SK-N-SH treated with all-trans-retinoic acid at 6 μM for 48 hours (cell line): ENCODE measurements around the gene AGO1.
"Not testable (repeated sequence)": the region's sequence is repeated elsewhere in the genome, so short reads cannot be mapped to it uniquely, and the experiment has no call there.

Experiments used
- ATAC-seq: fragments of 200-7000 bp; cut with Tn5 transposase; 3 replicates; pipeline ENCODE4 v1.9.1; 2020; ENCODE audit warnings: mild to moderate bottlenecking, moderate library complexity
- BACH2 ChIP-seq: fragments of 250-450 bp; sonication (Bioruptor Pico); IDR thresholded peaks from 2 replicates; pipeline ENCODE4 v1.9.0; 2021; ENCODE audit warnings: mild to moderate bottlenecking, borderline replicate concordance
- CREB5 ChIP-seq: fragments of 250-450 bp; sonication (Bioruptor Pico); IDR thresholded peaks from 2 replicates; pipeline ENCODE4 v1.5.1; 2020; ENCODE audit warnings: low read depth, mild to moderate bottlenecking, moderate library complexity
- CSDC2 ChIP-seq: fragments of 250-450 bp; sonication (Bioruptor Pico); IDR thresholded peaks from 2 replicates; pipeline ENCODE4 v1.5.0; 2020; ENCODE audit warnings: mild to moderate bottlenecking, moderate library complexity
- ESRRG ChIP-seq: fragments of 250-450 bp; sonication (Bioruptor Pico); IDR thresholded peaks from 2 replicates; pipeline ENCODE4 v1.6.1; 2021; ENCODE audit warnings: mild to moderate bottlenecking
- GLIS3 ChIP-seq: fragments of 250-450 bp; sonication (Bioruptor Pico); IDR thresholded peaks from 2 replicates; pipeline ENCODE4 v1.5.0; 2020; ENCODE audit warnings: mild to moderate bottlenecking, moderate library complexity
- OSR1 ChIP-seq: fragments of 250-450 bp; sonication (Bioruptor Pico); IDR thresholded peaks from 2 replicates; pipeline ENCODE4 v1.8.0; 2022; ENCODE audit warnings: moderate library complexity, mild to moderate bottlenecking, inconsistent platforms
- POU6F1 ChIP-seq: fragments of 250-450 bp; sonication (Bioruptor Pico); IDR thresholded peaks from 2 replicates; pipeline ENCODE4 v1.8.0; 2021; ENCODE audit warnings: low read depth, mild to moderate bottlenecking, moderate library complexity, borderline replicate concordance
- PPARA ChIP-seq: fragments of 250-450 bp; sonication (Bioruptor Pico); IDR thresholded peaks from 2 replicates; pipeline ENCODE4 v1.5.0; 2020; ENCODE audit warnings: mild to moderate bottlenecking, borderline replicate concordance
- RARB ChIP-seq: fragments of 250-450 bp; sonication (Bioruptor Pico); IDR thresholded peaks from 2 replicates; pipeline ENCODE4 v1.8.0; 2021; ENCODE audit warnings: mild to moderate bottlenecking, moderate library complexity
- SNAI2 ChIP-seq: fragments of 250-450 bp; sonication (Bioruptor Pico); IDR thresholded peaks from 2 replicates; pipeline ENCODE4 v1.5.0; 2020; ENCODE audit warnings: mild to moderate bottlenecking, moderate library complexity
- TCF4 ChIP-seq: fragments of 250-450 bp; sonication (Bioruptor Pico); IDR thresholded peaks from 2 replicates; pipeline ENCODE4 v1.8.0; 2021; ENCODE audit warnings: mild to moderate bottlenecking, moderate library complexity, borderline replicate concordance
- ZC3H10 ChIP-seq: fragments of 250-450 bp; sonication (Bioruptor Pico); IDR thresholded peaks from 2 replicates; pipeline ENCODE4 v1.5.1; 2021; ENCODE audit warnings: mild to moderate bottlenecking, moderate library complexity
- ZFP30 ChIP-seq: fragments of 450-650 bp; formaldehyde crosslinking; IDR thresholded peaks from 2 replicates; pipeline ENCODE4 v1.5.0; 2022; ENCODE audit warnings: mild to moderate bottlenecking, moderate library complexity
- ZNF70 ChIP-seq: fragments of 450-650 bp; formaldehyde crosslinking; IDR thresholded peaks from 2 replicates; pipeline ENCODE4 v1.5.0; 2020; ENCODE audit warnings: mild to moderate bottlenecking, moderate library complexity
- ZNF8 ChIP-seq: fragments of 450-650 bp; formaldehyde crosslinking; IDR thresholded peaks from 2 replicates; pipeline ENCODE4 v1.5.0; 2020; ENCODE audit warnings: mild to moderate bottlenecking, moderate library complexity
- TF ChIP-seq, protein P1 (sequence below): fragments of 250-450 bp; sonication (Bioruptor Pico); IDR thresholded peaks from 2 replicates; pipeline ENCODE4 v1.5.1; 2021; ENCODE audit warnings: mild to moderate bottlenecking, moderate library complexity
- TF ChIP-seq, protein P2 (sequence below): fragments of 250-450 bp; sonication (Bioruptor Pico); IDR thresholded peaks from 2 replicates; pipeline ENCODE4 v1.8.0; 2020; ENCODE audit warnings: mild to moderate bottlenecking, moderate library complexity, borderline replicate concordance

Gene AGO1

GRCh38 chr1:35971601-35972000 is 88.6 kb downstream of the AGO1 start (continued):
- TF ChIP-seq POU6F1 (CRISPR knock-in tag) (no peak), RARB (CRISPR knock-in tag) (no peak), PPARA (CRISPR knock-in tag) (no peak), ZC3H10 (CRISPR knock-in tag) (no peak)
- TF ChIP-seq, protein P1, sequence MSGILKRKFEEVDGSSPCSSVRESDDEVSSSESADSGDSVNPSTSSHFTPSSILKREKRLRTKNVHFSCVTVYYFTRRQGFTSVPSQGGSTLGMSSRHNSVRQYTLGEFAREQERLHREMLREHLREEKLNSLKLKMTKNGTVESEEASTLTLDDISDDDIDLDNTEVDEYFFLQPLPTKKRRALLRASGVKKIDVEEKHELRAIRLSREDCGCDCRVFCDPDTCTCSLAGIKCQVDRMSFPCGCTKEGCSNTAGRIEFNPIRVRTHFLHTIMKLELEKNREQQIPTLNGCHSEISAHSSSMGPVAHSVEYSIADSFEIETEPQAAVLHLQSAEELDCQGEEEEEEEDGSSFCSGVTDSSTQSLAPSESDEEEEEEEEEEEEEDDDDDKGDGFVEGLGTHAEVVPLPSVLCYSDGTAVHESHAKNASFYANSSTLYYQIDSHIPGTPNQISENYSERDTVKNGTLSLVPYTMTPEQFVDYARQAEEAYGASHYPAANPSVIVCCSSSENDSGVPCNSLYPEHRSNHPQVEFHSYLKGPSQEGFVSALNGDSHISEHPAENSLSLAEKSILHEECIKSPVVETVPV, result no peak

GRCh38 chr1:35972631-35973030 is 89.6 kb downstream of the AGO1 start:
- not testable (repeated sequence) for ATAC-seq

DNA sequence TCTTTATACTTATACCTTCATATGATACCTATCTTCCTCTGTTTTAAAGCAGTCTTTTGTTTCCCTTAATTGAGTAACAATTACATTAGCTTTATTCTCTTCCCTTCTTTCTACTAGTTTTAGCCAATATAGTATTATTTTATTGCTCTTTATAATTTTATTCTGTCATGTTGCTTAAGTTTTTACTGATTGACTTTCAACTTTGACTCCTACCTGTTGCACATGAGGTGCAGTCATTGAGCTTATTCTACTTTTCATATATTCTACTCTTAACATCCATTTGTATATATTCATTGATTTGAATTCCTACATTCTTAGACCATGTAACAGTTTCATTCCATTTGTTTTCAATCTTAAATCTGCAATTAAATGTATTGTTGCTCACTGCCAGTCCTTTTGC is 97.1 kb downstream of the AGO1 start:
- ATAC-seq, result no peak
- TF ChIP-seq PPARA (CRISPR knock-in tag) (no peak), ESRRG (CRISPR knock-in tag) (no peak), RARB (CRISPR knock-in tag) (no peak), CSDC2 (CRISPR knock-in tag) (no peak), ZNF8 (CRISPR knock-in tag) (no peak), BACH2 (no peak), GLIS3 (CRISPR knock-in tag) (no peak), CREB5 (CRISPR knock-in tag) (no peak), TCF4 (CRISPR knock-in tag) (no peak), ZC3H10 (CRISPR knock-in tag) (no peak), POU6F1 (CRISPR knock-in tag) (no peak), SNAI2 (CRISPR knock-in tag) (no peak), OSR1 (CRISPR knock-in tag) (no peak), ZFP30 (no peak), ZNF70 (CRISPR knock-in tag) (no peak)
- TF ChIP-seq, protein P2, sequence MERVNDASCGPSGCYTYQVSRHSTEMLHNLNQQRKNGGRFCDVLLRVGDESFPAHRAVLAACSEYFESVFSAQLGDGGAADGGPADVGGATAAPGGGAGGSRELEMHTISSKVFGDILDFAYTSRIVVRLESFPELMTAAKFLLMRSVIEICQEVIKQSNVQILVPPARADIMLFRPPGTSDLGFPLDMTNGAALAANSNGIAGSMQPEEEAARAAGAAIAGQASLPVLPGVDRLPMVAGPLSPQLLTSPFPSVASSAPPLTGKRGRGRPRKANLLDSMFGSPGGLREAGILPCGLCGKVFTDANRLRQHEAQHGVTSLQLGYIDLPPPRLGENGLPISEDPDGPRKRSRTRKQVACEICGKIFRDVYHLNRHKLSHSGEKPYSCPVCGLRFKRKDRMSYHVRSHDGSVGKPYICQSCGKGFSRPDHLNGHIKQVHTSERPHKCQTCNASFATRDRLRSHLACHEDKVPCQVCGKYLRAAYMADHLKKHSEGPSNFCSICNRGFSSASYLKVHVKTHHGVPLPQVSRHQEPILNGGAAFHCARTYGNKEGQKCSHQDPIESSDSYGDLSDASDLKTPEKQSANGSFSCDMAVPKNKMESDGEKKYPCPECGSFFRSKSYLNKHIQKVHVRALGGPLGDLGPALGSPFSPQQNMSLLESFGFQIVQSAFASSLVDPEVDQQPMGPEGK (CRISPR knock-in tag), result no peak
